Caki2 (cell line): Measurements from ENCODE around the gene PPY. TPM values are rescaled to one million over a fixed set of nuclear protein-coding genes. Genes with fewer than 3 reads are reported as not detected.
A peak's percentile ranks its signal among the peaks of the same experiment; 100 is the strongest.
"Not testable (repeated sequence)": the region's sequence is repeated elsewhere in the genome, so short reads cannot be mapped to it uniquely, and the experiment has no call there.

Source experiments
- DNase-seq: peaks from one replicate; pipeline ENCODE4 v3.0.0-alpha.2; 2015; ENCODE audit warnings: low read depth
- in situ Hi-C: cut with HindIII; loops from 2 replicates; pipeline ENCODE4 v1.10.0; 2016; ENCODE audit warnings: low sequenced_read_pairs, low pct_unique_long_range_greater_than_20kb, mixed read lengths
- total RNA-seq: library from RNA; depleted of rRNA; stranded (reverse); fragments of >200 nt; shearing (Covaris generic); gene quantifications from 2 replicates; pipeline ENCODE4 v1.2.3, GENCODE V29; 2014; ENCODE audit warnings: low replicate concordance

The PPY gene
- total RNA-seq, 1 experiment from 2014 or later, result not detected

DNA sequence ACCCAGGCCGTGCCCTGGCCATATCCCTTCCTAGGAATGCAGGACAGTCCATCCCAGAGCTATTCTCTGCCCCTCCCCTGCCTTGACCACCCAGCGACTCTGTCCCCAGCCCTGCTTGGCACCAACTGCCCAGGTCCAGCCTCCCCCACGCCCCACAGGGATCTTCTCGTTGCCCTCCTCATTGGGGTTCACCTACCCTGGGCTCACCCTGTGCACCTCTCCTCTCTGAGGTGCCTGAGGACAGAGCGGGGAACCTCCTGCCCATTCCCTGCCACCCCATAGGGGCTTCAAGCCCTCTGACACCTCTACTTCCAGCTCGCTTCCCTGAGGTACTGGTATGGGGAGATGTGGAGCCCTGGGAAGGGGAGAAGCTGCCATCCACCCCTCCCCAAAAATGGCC lies 28.7 kb downstream of the PPY start:
- no peak for DNase-seq
- in situ Hi-C loops, result no loop called here

DNA sequence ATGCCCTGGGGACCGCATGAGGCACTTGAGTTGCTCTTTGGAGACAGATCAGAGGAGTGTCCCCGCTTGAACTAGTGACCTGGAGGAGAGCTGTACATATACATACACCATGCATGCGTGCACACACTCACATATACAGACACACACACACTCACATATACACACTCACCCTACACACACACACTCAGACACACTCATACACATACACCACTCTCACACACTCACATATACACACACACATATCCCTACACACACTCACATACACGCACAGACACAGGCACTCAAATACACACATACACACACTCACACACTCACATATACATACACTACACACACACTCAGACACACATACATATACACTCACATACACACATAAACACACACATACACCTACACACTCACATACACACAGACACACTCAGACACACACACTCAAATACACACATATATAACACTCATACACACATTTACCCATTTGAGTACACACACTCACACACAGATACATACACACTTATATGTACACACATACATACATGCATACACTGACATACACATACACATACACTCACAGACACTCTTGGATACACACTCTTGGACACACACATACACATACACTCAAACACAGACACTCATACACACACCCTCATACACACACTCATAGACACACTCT lies 29.5 kb downstream of the PPY start:
- DNase-seq, result no peak
- in situ Hi-C loops, result no loop called here

DNA sequence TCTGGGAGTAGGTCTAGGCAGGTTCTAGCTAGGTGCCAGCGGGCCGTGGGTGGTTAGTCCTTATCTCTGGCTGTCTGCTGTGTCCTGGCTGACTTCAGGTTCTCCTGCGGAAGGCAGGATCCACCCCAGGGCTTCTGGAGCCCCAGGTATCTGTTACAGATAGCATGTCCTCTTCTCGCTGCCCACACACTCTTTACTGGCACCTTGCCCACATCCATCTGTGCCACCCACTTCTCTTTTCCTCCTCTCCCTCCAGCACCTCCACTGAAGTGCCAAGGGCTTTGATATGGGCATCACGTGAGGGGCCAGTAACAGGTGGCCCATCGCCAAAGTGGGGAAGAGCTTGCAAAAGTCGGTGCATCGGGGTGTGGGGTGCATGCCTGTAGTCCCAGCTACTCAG lies 30.4 kb downstream of the PPY start:
- DNase-seq, result no peak
- in situ Hi-C loops, result no loop called here

GRCh38 chr17:43909537-43910231 lies 32.6 kb downstream of the PPY start:
- in situ Hi-C loops, result no loop called here
- DNase-seq, result no peak

DNA sequence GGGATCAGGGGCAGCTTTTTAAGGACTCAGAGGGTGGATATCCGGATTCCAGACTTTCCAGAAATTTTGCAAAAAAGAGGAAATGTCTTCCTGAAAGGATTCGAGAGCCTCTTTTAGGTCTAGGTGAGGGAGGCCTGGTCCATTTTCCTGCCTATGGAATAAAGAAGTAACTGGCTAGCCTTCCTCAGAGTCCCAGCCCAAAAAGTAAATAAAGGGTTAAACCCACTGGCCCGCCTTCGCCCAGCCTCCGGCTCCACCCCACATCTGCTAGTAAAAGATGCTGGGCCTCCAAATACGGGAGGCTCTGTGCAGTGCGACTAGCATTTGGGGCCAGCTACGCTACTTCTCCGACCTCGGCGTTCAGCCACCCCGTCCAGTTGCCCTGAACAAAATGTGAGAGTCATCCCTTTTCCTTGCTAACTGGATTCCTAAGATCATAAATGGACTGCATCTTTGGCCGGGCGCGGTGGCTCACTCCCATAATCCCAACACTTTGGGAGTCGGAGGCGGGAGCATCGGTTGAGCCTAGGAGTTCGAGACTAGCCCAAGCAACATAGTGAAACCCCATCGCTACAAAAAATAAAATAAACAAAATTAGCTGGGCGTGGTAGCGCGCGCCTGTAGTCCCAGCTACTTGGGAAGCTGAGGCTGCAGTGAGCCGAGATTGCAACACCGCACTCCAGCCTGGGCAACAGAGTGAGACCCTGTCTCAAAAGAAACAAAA lies 34.1 kb downstream of the PPY start:
- in situ Hi-C loops, result no loop called here
- no peak for DNase-seq

DNA sequence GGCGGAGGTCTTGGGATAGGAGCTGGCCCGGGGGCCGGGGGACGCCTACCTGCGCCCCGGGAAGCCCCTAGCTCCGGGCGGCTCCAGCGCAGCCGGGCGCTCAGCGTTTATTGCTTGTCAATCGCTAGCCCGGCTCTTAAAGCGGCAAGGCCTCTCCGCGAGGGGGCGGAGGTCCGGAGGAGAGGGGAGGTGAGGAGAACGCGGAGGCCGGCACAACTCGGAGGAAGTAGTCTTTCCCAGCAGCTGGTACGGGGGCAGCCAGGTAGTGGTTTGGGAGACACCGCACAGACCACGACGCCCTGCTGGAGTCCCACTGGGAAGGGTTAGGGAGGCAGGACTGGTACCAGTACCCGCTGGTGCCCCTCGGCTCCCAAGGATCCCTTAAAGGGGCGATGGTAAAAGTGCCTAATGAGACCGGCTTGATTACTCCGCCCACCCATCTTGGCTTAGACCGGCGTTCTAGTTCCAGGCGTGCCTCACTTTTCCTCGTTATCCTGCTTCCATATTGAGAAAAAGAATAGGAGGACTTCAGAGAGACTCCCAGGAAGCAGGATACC lies 34.8 kb downstream of the PPY start, which contains the start of gene MPP2:
Gene MPP2, minus strand, starts transcription at position 112 of the 557 bp plus-strand sequence. CDS start 3,076 bp downstream, outside the sequence.
- no peak for DNase-seq
- in situ Hi-C loops, result no loop called here

DNA sequence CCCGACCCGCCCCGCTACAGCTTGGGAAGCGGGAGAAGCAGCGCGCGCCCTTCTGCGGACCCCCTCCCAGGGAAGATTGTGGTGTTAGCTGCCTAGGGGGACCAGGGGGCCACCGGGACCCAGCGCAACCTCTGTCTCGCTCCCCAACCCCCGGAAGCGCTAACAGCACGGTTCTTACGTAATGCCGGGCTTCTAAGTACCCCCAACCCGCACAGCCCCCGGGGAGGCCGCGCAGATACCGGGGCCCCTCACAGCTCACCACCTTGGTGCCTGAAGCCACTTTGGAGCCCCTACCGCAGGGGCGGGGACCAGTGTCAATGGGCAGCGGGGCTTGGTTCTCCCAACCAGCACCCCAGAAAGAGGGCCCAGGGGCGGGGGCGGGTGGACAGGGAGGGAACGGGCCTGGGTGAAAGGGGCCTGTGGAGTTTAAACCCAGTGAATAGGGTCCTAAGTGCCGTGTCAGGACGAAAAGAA lies 35.3 kb downstream of the PPY start:
- no peak for DNase-seq
- in situ Hi-C loops, result no loop called here

- in situ Hi-C loops, result no loop called here
- DNase-seq, result no peak
Measured at GRCh38 chr17:43905985-43906852, 36.1 kb downstream of the PPY start.

- no peak for DNase-seq
- in situ Hi-C loops, result no loop called here
Measured at GRCh38 chr17:43905400-43905984, 36.8 kb downstream of the PPY start.

DNA sequence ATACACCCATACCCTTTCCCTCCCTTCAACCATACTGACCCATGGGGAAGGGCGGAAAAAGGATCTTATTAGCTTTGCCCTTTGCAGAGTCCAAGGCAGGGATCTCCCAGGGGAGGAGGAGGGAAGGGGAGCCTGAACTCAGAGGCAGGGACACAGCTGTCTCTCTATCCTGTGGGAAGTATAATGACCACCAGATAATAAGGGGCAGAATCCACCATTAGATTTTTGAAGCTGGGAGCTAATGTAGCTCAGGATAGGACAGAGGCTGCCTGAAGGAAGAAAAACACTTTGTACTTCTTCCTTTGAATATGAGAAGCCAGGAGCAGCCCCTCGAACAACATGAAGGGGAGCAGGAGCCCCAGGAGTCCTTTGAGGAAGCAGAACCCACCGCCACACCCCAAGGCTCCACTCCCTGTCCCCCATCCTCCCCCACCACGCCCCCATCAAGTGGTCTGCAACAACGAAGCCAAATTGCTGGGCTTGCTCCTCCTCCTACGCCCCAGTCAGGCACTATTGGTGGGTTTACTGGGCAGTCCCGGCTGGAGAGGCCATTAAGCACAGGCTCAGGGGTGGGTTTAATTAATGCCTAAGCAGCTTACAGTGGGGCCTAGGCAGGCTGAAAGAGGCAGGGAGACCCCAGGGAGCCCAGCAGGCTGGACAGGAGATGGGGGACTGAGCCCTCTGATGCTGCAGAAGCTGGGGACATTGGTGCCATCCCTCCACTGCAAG lies 40.3 kb downstream of the PPY start:
- in situ Hi-C loops, result no loop called here
- DNase-seq, result no peak

- in situ Hi-C loops, result no loop called here
- DNase-seq, result peak; percentile 38
Measured at GRCh38 chr17:43900858-43901754, 41.2 kb downstream of the PPY start.

DNA sequence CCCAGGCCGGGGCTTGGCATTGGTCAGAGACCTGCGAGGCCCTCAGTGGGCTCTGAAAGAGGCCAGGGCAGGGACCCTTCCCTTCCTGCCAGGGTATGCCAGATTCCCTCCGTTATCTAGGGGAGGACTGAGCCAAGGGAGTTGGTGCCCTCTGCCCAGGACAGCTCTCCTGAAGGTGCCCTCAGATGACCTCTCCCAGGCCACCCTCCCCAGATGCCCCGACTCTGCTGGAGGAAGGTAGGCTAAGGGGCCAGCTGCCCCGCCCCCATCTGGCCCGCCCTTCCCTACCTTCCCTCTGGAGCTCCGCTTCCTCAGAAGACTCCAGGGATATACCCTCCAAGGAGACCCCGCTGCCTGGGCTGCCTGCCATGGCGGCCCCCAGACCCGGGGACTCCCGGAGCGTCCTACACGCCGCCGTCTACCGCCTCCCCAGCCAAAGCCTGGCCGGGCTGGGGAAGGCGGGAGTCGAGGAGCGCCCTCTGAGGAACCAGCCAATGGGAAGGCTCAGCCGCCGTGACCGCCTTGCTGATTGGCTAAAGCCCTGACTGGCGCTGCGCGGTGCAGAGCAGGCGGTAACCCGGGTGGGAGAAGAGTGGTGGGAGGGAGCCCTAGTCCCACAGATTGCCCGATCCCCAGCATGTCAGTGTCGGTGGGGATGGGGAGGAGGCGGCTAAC lies 42.0 kb downstream of the PPY start:
- peak; percentile 76 for DNase-seq
- in situ Hi-C loops, result no loop called here

DNA sequence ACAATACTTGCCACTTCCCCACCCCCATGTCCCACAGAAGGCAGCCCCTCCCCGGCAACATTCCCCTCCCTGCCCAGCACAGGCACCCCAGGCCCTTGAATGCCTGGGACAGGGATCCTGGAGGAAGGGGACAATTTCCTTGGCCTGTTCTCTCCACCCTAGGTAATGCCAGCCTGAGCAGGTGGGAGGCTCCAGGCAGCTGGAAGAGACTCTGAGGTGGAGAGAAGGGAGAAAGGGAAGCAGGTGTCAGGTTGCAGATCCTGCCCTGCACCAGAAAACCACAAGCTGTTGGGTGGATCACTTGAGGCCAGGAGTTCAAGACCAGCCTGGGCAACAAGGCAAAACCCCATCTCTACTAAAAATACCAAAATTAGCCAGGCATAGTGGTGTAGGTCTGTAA lies 43.8 kb downstream of the PPY start:
- no peak for DNase-seq
- in situ Hi-C loops, result no loop called here

- in situ Hi-C loops, result no loop called here
- DNase-seq, result no peak
Measured at GRCh38 chr17:43897831-43898230, 44.4 kb downstream of the PPY start.

DNA sequence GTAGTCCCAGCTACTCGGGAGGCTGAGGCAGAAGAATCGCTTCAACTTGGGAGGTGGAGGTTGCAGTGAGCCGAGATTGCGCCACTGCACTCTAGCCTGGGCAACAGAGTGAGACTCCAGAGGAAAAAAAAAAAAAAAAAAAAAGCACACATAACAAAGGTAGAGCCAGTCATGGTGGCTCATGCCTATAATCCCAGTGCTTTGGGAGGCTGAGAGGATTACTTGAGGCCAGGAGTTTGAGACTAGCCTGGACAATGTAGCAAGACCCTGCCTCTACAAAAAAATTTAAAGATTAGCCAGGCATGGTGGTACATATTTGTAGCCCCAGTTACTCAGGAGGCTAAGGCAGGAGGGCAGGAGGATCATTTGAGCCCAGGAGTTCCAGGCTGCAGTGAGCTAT lies 47.8 kb downstream of the PPY start:
- DNase-seq, in situ Hi-C loops: not testable (repeated sequence)

GRCh38 chr17:43892647-43892952 lies 49.7 kb downstream of the PPY start:
- no peak for DNase-seq
- in situ Hi-C loops, result no loop called here
